WTC11 (cell line): ENCODE results near the gene UMOD. TPM values are rescaled to one million over a fixed set of nuclear protein-coding genes. Genes with fewer than 3 reads are reported as not detected.

ENCODE experiments used
- ATAC-seq: fragments of 200-7000 bp; cut with Tn5 transposase; 2 replicates; pipeline ENCODE4 v1.10.0; 2021; ENCODE audit warnings: mild to moderate bottlenecking, moderate library complexity
- CTCF ChIA-PET: fragments of 300-600 bp; sonication (Branson Sonifier 250); formaldehyde crosslinking; loops from one replicate; lab custom pipeline; 2021; ENCODE audit warnings: antibody characterized with exemption; lab: Charles Lee
- POLR2A ChIA-PET: fragments of 350-600 bp; sonication (Branson Sonifier 250); formaldehyde crosslinking; loops from one replicate; lab custom pipeline; 2021; ENCODE audit warnings: antibody characterized with exemption; lab: Charles Lee
- DNase-seq: peaks from one replicate; pipeline ENCODE4 v3.0.0; 2021; ENCODE audit warnings: low spot score
- H3K27ac Mint-ChIP-seq: 2 replicates; pipeline ENCODE4 v1.8.0; 2021; ENCODE audit warnings: mixed read lengths
- H3K27me3 Mint-ChIP-seq: 2 replicates; pipeline ENCODE4 v1.8.0; 2021; ENCODE audit warnings: low read depth, mild to moderate bottlenecking, moderate library complexity, mixed read lengths
- H3K36me3 Mint-ChIP-seq: 2 replicates; pipeline ENCODE4 v1.8.0; 2021; ENCODE audit warnings: mixed read lengths
- H3K4me1 Mint-ChIP-seq: 2 replicates; pipeline ENCODE4 v1.8.0; 2022; ENCODE audit warnings: mixed read lengths
- H3K4me3 Mint-ChIP-seq: 2 replicates; pipeline ENCODE4 v1.8.0; 2021; ENCODE audit warnings: mild to moderate bottlenecking, moderate library complexity, mixed read lengths
- H3K9me3 Mint-ChIP-seq: 2 replicates; pipeline ENCODE4 v1.8.0; 2021; ENCODE audit warnings: mixed read lengths
- EMX1 ChIP-seq: fragments of 250-450 bp; sonication (Bioruptor Pico); IDR thresholded peaks from 2 replicates; pipeline ENCODE4 v1.8.0; 2021; ENCODE audit warnings: mild to moderate bottlenecking
- ETV6 ChIP-seq: sonication (generic); formaldehyde crosslinking; IDR thresholded peaks from 2 replicates; pipeline ENCODE4 v1.8.1; 2022; ENCODE audit warnings: mild to moderate bottlenecking, missing genetic modification reagents
- FOXJ3 ChIP-seq: sonication (generic); formaldehyde crosslinking; IDR thresholded peaks from 2 replicates; pipeline ENCODE4 v1.9.0; 2021; ENCODE audit warnings: missing genetic modification reagents, mild to moderate bottlenecking, borderline replicate concordance
- HMGA2 ChIP-seq: fragments of 250-450 bp; sonication (Bioruptor Pico); IDR thresholded peaks from 2 replicates; pipeline ENCODE4 v1.4.0; 2021; ENCODE audit warnings: mild to moderate bottlenecking, moderate library complexity
- JUN ChIP-seq: sonication (generic); formaldehyde crosslinking; IDR thresholded peaks from 2 replicates; pipeline ENCODE4 v1.8.0; 2023; ENCODE audit warnings: mild to moderate bottlenecking, missing genetic modification reagents
- MXD4 ChIP-seq: fragments of 250-450 bp; sonication (Bioruptor Pico); IDR thresholded peaks from 2 replicates; pipeline ENCODE4 v1.8.0; 2021; ENCODE audit warnings: mild to moderate bottlenecking, moderate library complexity, borderline replicate concordance
- MYBL2 ChIP-seq: sonication (generic); formaldehyde crosslinking; IDR thresholded peaks from 2 replicates; pipeline ENCODE4 v1.8.1; 2023; ENCODE audit warnings: mild to moderate bottlenecking, moderate library complexity, missing genetic modification reagents
- NFATC4 ChIP-seq: fragments of 250-450 bp; sonication (Bioruptor Pico); IDR thresholded peaks from 2 replicates; pipeline ENCODE4 v1.9.0; 2021; ENCODE audit warnings: mild to moderate bottlenecking
- OVOL2 ChIP-seq: fragments of 250-450 bp; sonication (Bioruptor Pico); IDR thresholded peaks from 2 replicates; pipeline ENCODE4 v1.9.0; 2021; ENCODE audit warnings: mild to moderate bottlenecking, borderline replicate concordance
- RELA ChIP-seq: sonication (generic); formaldehyde crosslinking; IDR thresholded peaks from 2 replicates; pipeline ENCODE4 v1.8.1; 2022; ENCODE audit warnings: missing genetic modification reagents, mild to moderate bottlenecking, borderline replicate concordance
- TCF7 ChIP-seq: sonication (generic); formaldehyde crosslinking; IDR thresholded peaks from 2 replicates; pipeline ENCODE4 v1.8.0; 2022; ENCODE audit warnings: mild to moderate bottlenecking, low read depth, missing genetic modification reagents, moderate library complexity
- ZNF138 ChIP-seq: sonication (generic); formaldehyde crosslinking; conservative IDR thresholded peaks from 2 replicates; pipeline ENCODE4 v1.8.1; 2022; ENCODE audit warnings: mild to moderate bottlenecking, moderate library complexity, missing genetic modification reagents
- ZNF423 ChIP-seq: fragments of 250-450 bp; sonication (Bioruptor Pico); IDR thresholded peaks from 2 replicates; pipeline ENCODE4 v2.1.2; 2022; ENCODE audit warnings: mild to moderate bottlenecking, moderate library complexity
- total RNA-seq: library from RNA; stranded (reverse); gene quantifications from 3 replicates; pipeline ENCODE4 v1.2.3, GENCODE V29; 2021
- TF ChIP-seq, protein P1 (sequence below): sonication (generic); formaldehyde crosslinking; IDR thresholded peaks from 2 replicates; pipeline ENCODE4 v1.8.1; 2023; ENCODE audit warnings: mild to moderate bottlenecking, missing genetic modification reagents, borderline replicate concordance
- TF ChIP-seq, protein P2 (sequence below): fragments of 250-450 bp; sonication (Bioruptor Pico); IDR thresholded peaks from 2 replicates; pipeline ENCODE4 v1.8.0; 2021; ENCODE audit warnings: mild to moderate bottlenecking
- TF ChIP-seq, protein P3 (sequence below): sonication (generic); formaldehyde crosslinking; IDR thresholded peaks from 2 replicates; pipeline ENCODE4 v1.8.0; 2022; ENCODE audit warnings: missing genetic modification reagents
- TF ChIP-seq, protein P4 (sequence below): sonication (generic); formaldehyde crosslinking; IDR thresholded peaks from 2 replicates; pipeline ENCODE4 v1.8.0; 2023; ENCODE audit warnings: missing genetic modification reagents
- TF ChIP-seq, protein P5 (sequence below): sonication (generic); formaldehyde crosslinking; IDR thresholded peaks from 2 replicates; pipeline ENCODE4 v1.8.1; 2023; ENCODE audit warnings: mild to moderate bottlenecking, moderate library complexity, missing genetic modification reagents
- TF ChIP-seq, protein P6 (sequence below): sonication (generic); formaldehyde crosslinking; IDR thresholded peaks from 2 replicates; pipeline ENCODE4 v1.8.1; 2023; ENCODE audit warnings: mild to moderate bottlenecking, missing genetic modification reagents

UMOD gene
- total RNA-seq, 1 experiment from 2014 or later, result not detected

DNA sequence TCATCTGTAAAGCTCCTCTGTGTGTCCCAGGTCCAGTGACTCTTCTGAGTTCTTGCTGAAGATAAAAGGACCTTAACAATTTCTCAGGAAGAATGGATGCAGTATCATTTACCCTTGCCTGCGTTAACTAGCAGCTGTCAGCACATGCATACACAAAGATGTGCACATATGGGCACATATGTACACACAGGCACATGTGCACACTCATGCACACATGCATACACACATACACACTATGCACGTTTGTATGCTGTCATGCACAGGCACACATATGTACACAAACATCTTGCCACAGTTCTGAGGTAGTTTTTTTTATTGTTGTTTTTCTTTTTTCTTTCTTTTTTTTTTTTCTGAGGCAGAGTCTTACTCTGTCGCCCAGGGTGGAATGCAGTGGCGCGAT is 50.1 kb downstream of the UMOD start:
- no peaks in the 10 kb centered on the region; the same call in 1 of the 2 replicates for H3K9me3 Mint-ChIP-seq
- no peaks in the 10 kb centered on the region for H3K27me3 Mint-ChIP-seq
- ATAC-seq (no peak), DNase-seq (no peak)
- no peak overlapping the region for H3K4me3 Mint-ChIP-seq
- ChIA-PET CTCF (interaction anchor here (0.8 to 5.3 kb wide), 6 partner anchors 13 to 395 kb away, joined by 3 to 215 read pairs (median 14); no protein-coding TSS in a partner anchor), POLR2A (no interaction called here)
- H3K36me3 Mint-ChIP-seq, result no peaks in the 10 kb centered on the region
- 0 out of 2 replicates have a peak, but pooled peaks cover 3% of the 10 kb centered on the region for H3K4me1 Mint-ChIP-seq
- TF ChIP-seq, protein P1, sequence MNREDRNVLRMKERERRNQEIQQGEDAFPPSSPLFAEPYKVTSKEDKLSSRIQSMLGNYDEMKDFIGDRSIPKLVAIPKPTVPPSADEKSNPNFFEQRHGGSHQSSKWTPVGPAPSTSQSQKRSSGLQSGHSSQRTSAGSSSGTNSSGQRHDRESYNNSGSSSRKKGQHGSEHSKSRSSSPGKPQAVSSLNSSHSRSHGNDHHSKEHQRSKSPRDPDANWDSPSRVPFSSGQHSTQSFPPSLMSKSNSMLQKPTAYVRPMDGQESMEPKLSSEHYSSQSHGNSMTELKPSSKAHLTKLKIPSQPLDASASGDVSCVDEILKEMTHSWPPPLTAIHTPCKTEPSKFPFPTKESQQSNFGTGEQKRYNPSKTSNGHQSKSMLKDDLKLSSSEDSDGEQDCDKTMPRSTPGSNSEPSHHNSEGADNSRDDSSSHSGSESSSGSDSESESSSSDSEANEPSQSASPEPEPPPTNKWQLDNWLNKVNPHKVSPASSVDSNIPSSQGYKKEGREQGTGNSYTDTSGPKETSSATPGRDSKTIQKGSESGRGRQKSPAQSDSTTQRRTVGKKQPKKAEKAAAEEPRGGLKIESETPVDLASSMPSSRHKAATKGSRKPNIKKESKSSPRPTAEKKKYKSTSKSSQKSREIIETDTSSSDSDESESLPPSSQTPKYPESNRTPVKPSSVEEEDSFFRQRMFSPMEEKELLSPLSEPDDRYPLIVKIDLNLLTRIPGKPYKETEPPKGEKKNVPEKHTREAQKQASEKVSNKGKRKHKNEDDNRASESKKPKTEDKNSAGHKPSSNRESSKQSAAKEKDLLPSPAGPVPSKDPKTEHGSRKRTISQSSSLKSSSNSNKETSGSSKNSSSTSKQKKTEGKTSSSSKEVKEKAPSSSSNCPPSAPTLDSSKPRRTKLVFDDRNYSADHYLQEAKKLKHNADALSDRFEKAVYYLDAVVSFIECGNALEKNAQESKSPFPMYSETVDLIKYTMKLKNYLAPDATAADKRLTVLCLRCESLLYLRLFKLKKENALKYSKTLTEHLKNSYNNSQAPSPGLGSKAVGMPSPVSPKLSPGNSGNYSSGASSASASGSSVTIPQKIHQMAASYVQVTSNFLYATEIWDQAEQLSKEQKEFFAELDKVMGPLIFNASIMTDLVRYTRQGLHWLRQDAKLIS (CRISPR knock-in tag), result no peak
- TF ChIP-seq OVOL2 (CRISPR knock-in tag), result no peak
- TF ChIP-seq, protein P2, sequence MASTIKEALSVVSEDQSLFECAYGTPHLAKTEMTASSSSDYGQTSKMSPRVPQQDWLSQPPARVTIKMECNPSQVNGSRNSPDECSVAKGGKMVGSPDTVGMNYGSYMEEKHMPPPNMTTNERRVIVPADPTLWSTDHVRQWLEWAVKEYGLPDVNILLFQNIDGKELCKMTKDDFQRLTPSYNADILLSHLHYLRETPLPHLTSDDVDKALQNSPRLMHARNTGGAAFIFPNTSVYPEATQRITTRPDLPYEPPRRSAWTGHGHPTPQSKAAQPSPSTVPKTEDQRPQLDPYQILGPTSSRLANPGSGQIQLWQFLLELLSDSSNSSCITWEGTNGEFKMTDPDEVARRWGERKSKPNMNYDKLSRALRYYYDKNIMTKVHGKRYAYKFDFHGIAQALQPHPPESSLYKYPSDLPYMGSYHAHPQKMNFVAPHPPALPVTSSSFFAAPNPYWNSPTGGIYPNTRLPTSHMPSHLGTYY (CRISPR knock-in tag), result no peak
- TF ChIP-seq, protein P3, sequence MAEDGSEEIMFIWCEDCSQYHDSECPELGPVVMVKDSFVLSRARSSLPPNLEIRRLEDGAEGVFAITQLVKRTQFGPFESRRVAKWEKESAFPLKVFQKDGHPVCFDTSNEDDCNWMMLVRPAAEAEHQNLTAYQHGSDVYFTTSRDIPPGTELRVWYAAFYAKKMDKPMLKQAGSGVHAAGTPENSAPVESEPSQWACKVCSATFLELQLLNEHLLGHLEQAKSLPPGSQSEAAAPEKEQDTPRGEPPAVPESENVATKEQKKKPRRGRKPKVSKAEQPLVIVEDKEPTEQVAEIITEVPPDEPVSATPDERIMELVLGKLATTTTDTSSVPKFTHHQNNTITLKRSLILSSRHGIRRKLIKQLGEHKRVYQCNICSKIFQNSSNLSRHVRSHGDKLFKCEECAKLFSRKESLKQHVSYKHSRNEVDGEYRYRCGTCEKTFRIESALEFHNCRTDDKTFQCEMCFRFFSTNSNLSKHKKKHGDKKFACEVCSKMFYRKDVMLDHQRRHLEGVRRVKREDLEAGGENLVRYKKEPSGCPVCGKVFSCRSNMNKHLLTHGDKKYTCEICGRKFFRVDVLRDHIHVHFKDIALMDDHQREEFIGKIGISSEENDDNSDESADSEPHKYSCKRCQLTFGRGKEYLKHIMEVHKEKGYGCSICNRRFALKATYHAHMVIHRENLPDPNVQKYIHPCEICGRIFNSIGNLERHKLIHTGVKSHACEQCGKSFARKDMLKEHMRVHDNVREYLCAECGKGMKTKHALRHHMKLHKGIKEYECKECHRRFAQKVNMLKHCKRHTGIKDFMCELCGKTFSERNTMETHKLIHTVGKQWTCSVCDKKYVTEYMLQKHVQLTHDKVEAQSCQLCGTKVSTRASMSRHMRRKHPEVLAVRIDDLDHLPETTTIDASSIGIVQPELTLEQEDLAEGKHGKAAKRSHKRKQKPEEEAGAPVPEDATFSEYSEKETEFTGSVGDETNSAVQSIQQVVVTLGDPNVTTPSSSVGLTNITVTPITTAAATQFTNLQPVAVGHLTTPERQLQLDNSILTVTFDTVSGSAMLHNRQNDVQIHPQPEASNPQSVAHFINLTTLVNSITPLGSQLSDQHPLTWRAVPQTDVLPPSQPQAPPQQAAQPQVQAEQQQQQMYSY (CRISPR knock-in tag), result no peak
- TF ChIP-seq HMGA2, result no peak
- TF ChIP-seq JUN, result no peak
- TF ChIP-seq EMX1, result no peak
- no peak for TF ChIP-seq FOXJ3
- TF ChIP-seq, protein P4, sequence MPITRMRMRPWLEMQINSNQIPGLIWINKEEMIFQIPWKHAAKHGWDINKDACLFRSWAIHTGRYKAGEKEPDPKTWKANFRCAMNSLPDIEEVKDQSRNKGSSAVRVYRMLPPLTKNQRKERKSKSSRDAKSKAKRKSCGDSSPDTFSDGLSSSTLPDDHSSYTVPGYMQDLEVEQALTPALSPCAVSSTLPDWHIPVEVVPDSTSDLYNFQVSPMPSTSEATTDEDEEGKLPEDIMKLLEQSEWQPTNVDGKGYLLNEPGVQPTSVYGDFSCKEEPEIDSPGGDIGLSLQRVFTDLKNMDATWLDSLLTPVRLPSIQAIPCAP, result no peak
- TF ChIP-seq NFATC4, result no peak
- no peak for TF ChIP-seq ZNF138 (CRISPR knock-in tag)
- no peak for TF ChIP-seq RELA (CRISPR knock-in tag)
- TF ChIP-seq MXD4, result no peak
- no peak for TF ChIP-seq ZNF423
- no peak overlapping the region for H3K27ac Mint-ChIP-seq

DNA sequence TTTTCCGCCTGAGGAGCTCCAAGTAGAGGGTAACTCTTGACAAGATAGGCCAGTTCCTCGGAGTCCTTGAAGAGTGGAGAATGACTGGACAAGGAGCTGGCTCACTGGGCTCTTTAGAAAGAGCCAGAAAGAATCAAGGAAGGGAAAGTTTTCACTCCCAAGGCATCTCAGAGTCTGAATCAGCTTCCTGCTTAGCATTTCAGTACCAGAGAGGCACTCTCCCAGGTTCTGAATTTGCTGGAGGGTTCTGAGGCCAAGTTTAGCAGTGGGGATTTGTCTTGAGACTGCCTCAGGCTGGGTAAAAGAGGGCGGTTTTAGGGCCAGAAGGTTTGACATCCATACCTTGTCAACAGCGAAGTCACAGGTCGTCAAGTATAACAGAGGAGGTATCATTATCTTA is 50.7 kb downstream of the UMOD start:
- 0 out of 2 replicates have a peak, but pooled peaks cover 3% of the 10 kb centered on the region for H3K4me1 Mint-ChIP-seq
- H3K27me3 Mint-ChIP-seq, result no peaks in the 10 kb centered on the region
- H3K9me3 Mint-ChIP-seq, result no peaks in the 10 kb centered on the region; the same call in 1 of the 2 replicates
- ChIA-PET POLR2A (interaction anchor here (0.6 kb wide), 1 partner anchor 28 kb away, joined by 3 read pairs; no protein-coding TSS in a partner anchor), CTCF (interaction anchor here (0.8 to 5.3 kb wide), 7 partner anchors 12 to 394 kb away, joined by 3 to 215 read pairs (median 4); no protein-coding TSS in a partner anchor)
- no peak for ATAC-seq
- DNase-seq, result no peak
- H3K36me3 Mint-ChIP-seq, result no peaks in the 10 kb centered on the region
- H3K27ac Mint-ChIP-seq, result no peak overlapping the region
- H3K4me3 Mint-ChIP-seq, result no peak overlapping the region
- TF ChIP-seq, protein P2 (CRISPR knock-in tag), result no peak
- TF ChIP-seq, protein P5, sequence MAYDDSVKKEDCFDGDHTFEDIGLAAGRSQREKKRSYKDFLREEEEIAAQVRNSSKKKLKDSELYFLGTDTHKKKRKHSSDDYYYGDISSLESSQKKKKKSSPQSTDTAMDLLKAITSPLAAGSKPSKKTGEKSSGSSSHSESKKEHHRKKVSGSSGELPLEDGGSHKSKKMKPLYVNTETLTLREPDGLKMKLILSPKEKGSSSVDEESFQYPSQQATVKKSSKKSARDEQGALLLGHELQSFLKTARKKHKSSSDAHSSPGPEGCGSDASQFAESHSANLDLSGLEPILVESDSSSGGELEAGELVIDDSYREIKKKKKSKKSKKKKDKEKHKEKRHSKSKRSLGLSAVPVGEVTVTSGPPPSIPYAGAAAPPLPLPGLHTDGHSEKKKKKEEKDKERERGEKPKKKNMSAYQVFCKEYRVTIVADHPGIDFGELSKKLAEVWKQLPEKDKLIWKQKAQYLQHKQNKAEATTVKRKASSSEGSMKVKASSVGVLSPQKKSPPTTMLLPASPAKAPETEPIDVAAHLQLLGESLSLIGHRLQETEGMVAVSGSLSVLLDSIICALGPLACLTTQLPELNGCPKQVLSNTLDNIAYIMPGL (CRISPR knock-in tag), result no peak
- TF ChIP-seq EMX1, result no peak
- TF ChIP-seq TCF7 (CRISPR knock-in tag), result no peak
- TF ChIP-seq MYBL2 (CRISPR knock-in tag), result no peak
- no peak for TF ChIP-seq ETV6 (CRISPR knock-in tag)
- TF ChIP-seq, protein P6, sequence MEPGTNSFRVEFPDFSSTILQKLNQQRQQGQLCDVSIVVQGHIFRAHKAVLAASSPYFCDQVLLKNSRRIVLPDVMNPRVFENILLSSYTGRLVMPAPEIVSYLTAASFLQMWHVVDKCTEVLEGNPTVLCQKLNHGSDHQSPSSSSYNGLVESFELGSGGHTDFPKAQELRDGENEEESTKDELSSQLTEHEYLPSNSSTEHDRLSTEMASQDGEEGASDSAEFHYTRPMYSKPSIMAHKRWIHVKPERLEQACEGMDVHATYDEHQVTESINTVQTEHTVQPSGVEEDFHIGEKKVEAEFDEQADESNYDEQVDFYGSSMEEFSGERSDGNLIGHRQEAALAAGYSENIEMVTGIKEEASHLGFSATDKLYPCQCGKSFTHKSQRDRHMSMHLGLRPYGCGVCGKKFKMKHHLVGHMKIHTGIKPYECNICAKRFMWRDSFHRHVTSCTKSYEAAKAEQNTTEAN (CRISPR knock-in tag), result no peak
